ELF-1 (cell line): Measurements from ENCODE around the gene CHPF2.

Experiments used
- DNase-seq: peaks from one replicate; pipeline ENCODE4 v3.0.0-alpha.2; 2016; ENCODE audit warnings: low read depth, low spot score

CHPF2 gene

DNA sequence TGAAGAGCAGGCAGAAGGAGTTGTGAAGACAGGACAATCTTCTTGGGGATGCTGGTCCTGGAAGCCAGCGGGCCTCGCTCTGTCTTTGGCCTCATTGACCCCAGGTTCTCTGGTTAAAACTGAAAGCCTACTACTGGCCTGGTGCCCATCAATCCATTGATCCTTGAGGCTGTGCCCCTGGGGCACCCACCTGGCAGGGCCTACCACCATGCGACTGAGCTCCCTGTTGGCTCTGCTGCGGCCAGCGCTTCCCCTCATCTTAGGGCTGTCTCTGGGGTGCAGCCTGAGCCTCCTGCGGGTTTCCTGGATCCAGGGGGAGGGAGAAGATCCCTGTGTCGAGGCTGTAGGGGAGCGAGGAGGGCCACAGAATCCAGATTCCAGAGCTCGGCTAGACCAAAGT is 1.5 kb downstream of the CHPF2 start:
- no peak for DNase-seq

DNA sequence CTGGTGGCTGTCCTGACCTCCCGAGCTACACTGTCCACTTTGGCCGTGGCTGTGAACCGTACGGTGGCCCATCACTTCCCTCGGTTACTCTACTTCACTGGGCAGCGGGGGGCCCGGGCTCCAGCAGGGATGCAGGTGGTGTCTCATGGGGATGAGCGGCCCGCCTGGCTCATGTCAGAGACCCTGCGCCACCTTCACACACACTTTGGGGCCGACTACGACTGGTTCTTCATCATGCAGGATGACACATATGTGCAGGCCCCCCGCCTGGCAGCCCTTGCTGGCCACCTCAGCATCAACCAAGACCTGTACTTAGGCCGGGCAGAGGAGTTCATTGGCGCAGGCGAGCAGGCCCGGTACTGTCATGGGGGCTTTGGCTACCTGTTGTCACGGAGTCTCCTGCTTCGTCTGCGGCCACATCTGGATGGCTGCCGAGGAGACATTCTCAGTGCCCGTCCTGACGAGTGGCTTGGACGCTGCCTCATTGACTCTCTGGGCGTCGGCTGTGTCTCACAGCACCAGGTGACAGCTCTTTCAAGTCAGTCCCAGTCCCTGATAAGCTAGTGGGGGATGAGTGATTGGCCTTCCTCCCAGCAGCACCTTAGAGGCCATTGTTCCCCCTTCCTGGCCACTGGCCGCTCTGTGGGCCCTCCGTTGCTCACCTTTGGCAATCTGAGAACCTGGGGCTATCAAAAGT is 3.0 kb downstream of the CHPF2 start:
- DNase-seq = no peak

DNA sequence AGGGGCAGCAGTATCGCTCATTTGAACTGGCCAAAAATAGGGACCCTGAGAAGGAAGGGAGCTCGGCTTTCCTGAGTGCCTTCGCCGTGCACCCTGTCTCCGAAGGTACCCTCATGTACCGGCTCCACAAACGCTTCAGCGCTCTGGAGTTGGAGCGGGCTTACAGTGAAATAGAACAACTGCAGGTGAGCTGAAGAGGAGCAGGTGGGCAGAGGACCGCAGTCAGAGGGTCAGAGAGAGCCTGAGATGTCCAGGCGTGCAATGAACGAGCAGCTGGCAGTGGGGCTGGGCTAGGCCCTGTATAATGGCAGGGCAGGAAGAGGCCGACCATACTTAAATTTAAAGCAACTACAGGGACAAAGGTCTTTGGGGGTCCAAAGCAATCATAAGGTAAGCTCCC is 4.1 kb downstream of the CHPF2 start:
- no peak for DNase-seq

DNA sequence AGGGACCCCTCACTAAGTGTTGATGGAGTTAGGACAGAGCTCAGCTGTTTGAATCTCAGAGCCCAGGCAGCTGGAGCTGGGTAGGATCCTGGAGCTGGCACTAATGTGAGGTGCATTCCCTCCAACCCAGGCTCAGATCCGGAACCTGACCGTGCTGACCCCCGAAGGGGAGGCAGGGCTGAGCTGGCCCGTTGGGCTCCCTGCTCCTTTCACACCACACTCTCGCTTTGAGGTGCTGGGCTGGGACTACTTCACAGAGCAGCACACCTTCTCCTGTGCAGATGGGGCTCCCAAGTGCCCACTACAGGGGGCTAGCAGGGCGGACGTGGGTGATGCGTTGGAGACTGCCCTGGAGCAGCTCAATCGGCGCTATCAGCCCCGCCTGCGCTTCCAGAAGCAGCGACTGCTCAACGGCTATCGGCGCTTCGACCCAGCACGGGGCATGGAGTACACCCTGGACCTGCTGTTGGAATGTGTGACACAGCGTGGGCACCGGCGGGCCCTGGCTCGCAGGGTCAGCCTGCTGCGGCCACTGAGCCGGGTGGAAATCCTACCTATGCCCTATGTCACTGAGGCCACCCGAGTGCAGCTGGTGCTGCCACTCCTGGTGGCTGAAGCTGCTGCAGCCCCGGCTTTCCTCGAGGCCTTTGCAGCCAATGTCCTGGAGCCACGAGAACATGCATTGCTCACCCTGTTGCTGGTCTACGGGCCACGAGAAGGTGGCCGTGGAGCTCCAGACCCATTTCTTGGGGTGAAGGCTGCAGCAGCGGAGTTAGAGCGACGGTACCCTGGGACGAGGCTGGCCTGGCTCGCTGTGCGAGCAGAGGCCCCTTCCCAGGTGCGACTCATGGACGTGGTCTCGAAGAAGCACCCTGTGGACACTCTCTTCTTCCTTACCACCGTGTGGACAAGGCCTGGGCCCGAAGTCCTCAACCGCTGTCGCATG is 5.2 kb downstream of the CHPF2 start:
- DNase-seq = no peak

DNA sequence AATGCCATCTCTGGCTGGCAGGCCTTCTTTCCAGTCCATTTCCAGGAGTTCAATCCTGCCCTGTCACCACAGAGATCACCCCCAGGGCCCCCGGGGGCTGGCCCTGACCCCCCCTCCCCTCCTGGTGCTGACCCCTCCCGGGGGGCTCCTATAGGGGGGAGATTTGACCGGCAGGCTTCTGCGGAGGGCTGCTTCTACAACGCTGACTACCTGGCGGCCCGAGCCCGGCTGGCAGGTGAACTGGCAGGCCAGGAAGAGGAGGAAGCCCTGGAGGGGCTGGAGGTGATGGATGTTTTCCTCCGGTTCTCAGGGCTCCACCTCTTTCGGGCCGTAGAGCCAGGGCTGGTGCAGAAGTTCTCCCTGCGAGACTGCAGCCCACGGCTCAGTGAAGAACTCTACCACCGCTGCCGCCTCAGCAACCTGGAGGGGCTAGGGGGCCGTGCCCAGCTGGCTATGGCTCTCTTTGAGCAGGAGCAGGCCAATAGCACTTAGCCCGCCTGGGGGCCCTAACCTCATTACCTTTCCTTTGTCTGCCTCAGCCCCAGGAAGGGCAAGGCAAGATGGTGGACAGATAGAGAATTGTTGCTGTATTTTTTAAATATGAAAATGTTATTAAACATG is 6.0 kb downstream of the CHPF2 start:
- no peak for DNase-seq

DNA sequence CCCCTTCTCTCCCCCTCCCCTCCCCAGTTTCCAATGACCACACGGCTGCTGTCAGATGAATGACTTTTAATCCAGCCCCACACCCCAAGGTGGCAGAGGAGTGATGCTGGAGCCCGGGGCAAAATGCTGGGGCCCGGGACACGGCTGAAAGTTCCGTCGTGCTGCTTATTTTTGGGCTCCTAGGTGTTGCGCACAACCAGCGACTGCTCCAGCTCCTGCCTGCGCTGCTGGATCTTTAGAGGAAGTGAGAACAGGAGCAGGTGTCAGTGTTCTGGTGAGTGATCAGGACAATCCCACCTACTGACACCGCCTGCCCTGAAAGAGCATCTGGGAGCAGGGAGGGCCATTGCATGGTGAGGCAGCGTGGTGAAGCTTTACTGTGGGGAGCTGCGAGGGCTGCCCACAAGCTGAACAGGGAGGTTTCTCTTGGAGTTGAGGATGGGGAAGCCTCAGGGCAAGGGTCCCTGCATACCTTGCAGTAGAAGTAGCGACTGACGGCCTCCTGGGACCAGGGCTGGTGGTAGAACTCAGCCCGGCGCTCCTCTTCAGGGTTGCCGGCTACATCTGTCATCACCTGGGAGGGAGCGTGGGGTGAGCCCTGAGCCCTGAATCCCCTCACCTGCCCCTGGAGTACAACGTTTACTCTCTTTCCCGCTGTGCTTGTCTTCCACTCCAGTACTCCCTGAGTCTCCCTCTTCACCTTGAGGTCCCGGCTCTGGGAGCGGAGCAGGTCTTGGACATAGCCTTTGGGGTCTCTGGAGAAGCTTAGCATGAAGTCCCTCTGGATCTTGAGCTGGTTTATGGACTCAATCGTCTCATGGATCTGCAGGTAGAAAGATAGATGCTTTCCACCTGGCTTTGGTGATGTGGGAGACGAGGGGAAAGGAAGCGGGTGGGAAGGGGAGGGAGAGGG is 6.9 kb downstream of the CHPF2 start:
- no peak for DNase-seq

DNA sequence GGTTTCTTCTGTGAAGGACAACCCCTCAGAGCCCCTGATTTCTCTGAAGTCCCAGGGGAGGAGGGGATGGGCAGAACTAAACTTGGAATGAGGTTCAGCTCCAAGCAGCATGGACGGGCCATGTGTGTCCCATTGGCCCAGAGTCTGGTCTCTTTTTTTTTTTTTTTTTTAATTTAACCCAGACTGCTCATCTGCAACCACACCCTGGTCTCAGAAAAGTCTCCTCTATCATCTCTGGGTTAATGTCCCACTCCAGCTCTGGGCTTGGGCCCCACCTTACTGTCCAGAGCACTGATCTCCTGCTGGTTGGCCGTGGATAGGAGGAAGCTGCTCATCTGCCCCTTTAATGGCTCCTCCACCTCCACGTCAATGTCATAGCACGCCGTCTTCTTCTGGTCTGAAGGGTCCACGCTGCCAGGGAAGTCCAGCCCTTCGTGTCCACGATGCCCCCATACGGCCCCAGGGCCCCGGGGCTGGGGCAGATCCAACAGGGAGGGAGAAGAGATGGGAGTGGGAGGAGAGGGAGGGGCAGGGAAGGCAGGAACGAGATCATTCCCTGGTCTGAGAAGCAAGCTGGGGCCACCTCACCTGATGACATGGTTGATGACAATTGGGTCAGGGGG is 7.7 kb downstream of the CHPF2 start:
- DNase-seq = no peak

DNA sequence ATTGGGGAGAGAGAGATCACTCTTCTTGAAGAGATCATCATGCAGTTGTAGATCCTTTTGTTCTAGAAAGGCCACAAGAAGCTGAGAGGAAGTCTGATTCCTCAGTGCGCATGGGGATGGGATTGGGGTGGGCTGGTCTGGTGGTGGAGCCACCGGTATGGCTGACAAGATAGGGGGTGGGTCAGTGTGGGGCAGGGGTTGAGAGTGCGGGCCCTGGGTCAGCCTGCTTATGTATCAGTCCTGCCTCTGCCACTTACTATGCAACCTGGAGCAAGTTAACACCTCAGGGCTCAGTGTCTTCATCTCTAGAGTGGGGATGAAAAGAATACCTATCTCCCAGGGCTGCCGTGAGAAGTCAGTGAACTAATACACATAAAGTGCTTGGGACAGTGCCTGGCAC is 8.3 kb downstream of the CHPF2 start:
- DNase-seq = no peak

DNA sequence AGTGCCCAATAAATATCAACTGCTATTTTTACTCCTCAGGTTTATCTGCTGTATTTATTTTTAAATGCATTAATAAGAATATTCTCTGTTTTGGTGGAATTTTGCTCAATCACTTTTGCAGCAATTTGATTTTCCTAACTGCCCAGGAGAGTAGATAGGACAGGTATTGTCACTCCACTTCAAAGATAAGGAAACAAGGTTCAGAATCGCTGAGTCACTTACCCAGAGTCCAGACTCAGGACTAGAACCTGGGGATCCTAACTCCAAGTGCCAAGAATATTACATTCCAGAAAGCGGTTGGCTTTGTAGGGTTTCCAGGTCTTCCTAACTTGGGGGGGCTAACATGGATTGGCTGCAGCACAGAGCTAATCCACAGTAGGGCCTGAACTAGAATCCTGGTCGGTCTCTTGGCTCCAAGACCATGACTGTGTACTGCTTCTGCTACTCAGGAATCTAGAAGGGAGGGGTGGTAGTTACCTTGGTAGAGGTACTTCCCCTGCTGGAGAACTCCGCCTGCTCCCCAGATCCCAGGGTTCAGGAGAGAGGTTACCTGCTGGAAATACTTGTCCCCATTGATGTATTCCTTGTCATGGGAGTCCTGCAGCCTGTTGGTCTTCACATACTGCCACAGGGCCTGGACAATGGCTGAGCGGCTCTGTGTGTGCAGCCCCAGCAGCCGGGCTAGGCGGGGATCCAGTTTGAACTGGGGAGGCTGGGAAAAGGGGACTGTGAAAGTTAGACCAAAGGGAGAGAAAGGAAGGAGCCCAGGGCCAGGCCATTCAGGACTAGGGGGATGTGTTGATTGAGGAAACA is 8.9 kb downstream of the CHPF2 start:
- DNase-seq = no peak

DNA sequence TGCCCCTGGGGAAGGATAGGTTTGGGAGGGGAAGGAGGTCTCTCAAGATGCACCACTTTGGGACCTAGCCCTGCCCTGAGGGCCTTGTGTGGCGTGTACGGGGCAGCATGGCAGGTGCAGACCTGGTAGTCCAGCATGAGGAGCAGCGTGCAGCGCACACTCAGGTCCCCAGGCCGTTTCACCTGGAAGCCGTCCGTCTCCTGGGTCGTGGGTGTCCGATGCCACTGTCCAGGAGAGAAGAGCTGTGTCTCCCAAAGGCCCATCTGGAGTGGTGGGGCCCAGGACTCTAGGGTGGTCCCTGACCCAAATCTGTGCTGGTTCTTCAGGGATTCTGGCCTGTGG is 9.4 kb downstream of the CHPF2 start:
- no peak for DNase-seq

DNA sequence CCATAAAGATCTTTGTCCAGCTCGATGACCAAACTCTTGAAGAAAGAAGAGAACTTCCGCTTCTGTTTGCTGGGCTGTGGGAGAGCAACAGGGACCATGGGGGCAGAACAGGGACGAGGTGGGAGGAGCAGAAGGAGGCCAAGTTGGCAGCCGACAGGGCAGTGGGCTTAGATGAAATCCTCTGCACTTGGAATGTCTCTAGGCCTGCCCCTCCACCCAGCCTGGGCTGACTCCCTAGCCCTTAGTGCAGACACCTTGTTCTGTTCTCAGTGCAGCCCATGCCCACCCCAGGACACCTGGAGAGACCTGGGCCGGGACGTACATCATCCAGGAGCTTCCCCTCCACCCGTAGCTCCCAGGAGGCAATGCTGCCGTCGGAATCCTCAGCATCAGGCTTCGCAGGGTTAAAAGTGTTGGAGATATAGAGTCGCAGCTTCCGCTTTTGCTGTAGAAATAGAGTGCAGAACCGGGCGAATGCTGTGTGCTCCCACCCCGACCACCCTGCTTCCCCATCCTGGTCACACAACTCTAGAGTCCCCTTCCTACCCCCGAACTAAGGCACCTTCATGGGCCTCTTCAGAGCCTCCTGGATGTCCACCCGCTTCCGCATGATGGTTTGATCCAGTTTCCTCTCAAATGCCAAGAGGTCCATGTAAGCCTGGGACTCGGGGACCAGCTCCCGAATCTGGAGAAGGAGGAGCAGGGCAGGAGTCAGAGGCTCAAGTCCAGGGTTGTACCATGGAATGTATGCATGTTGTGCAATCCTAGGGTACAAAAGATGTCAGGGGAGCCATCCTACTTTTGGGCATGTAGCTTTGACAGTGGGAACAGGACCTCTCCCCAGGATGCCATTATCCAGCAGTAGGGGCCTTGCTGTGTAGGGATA is 10.1 kb downstream of the CHPF2 start:
- no peak for DNase-seq

DNA sequence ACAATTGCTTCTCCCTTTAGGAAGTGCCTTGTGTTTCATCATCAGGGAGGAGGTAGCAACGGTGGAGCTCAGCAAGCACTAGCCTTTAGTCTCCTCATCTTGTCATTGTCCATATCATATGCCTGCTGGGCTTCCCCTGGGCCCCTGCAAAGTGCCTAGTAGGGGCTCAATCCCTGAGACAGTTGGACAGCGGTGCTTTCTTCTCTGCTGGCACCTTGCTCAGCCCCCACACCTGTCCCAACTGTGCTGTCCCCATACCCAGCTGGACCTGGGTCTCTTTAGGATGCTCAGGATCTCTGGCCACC is 10.7 kb downstream of the CHPF2 start:
- DNase-seq = no peak

DNA sequence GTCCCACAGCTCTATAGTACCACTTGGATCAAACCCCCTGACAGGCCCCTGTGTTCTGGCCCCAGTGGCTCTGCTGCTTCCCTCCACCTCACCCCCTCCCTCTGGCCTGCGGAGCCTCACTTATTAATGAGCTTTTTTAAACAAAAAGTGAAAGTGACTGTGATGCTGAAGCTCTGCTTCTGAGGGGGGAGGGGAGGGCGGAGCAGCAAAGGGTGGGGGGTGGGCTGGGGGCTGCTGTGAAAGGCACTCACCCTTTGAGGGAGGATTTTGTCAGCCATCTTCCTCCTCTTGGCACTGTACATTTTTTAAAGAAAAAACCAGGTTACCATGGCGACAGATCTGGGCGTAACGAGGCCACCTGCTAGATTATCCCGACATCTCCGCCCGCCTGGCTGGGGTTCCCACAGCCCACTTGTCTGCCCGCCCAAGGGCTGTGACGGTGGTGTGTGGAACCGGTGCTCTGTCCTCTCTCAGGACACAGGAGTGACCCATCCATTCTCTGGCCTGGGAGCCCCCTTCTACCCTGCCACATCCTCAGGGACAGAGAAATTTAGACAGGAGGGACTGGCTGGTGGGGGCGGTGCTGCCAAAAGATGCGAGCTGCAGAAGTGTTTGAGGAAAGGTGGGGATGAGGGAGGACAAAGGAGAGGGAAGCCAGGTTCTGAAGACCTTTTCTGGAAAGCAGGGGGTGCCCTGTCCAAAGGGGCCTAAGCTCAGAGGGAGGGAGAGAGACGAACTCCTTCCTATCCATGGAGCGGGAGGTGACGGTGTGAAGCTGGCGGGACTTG is 11.3 kb downstream of the CHPF2 start:
- no peak for DNase-seq

DNA sequence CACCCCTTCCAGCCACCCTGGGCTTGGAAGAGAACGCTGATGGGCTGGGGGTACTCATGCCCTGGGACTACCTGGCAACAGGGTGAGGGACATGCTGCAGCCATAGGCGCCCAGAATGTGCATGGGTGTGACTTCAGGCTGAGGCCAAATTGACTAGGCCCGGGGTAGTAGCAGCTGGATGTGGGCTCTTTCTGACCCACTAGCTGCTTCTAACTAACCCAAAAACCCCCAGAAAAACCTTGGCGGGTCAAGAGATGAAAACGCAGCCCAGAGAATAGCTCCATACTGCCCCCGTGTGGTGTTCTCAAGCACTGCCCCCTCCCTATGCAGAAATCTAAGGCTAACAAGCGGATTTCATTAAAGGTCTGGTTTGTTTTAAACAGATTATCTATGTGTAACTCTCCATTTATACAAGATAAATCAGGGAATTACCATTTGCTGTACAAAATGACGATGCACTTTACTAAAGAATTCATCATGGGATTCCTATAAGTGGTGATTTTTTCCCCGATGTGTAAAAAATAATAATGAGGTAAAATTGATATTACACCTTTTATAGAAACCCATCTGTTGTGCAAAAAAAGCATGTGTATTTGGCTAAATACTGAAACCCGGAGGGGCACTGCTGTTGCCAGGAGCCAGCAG is 12.0 kb downstream of the CHPF2 start:
- peak; percentile 72 for DNase-seq

DNA sequence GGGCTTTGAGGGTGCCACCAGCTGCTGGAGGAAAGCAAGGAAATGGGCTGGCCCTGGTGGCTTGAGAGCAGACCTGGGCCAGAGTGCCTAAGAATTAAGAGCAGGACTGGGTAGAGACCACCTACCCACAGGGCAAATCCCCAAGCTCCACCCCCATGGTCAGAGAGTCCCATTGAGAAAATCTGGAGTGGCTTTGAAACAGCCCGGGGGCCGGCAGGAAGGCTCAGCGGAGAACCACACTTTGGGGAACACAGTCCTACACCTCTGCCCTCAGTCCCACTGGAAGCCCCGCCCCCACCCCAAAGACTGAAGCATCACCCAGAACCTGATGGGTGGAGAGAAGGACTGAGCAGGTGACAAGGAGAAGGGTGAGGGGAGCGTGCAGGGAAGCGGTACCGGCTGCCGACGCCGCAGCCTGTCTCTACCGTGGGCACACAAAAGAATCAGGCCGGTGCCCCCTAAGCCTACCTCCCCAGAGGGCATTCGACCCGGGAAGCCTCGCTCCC is 12.6 kb downstream of the CHPF2 start:
- DNase-seq = no peak

DNA sequence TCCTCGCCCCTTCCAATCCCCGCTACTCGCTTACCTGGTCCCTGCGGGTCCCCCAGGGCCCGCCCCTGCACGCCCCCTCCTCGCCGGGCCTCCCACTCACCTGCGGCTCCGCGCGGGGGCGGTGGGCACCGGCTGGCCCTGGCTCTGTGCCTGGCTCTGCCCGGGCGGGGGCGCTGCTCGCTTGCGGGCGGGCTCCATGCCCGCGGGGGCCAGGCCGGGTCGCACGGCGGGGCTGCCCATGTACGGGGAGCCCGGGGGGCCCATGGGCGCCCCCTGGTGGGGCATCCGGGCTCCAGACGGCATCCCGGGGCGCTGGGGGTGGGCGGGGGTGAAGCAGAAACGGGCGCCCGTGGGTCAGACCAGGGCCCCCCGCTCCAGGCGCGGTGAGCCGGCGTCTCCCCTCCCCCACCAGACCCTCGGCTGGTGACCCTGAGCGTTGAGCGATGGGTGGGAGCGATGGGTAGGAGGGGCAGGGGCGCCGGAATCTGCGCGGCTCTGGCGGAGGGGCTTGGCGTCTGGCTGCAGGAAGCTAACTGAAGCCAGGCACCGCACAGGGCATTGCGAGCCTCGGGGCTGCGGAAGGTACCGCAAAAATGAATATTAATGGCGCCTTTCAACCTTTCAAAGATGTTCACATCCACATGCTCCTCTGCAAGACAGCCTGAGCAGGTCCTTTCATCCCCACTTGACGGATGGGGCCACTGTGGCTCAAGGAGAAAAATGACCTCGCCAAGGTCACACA is 13.2 kb downstream of the CHPF2 start:
- no peak for DNase-seq

DNA sequence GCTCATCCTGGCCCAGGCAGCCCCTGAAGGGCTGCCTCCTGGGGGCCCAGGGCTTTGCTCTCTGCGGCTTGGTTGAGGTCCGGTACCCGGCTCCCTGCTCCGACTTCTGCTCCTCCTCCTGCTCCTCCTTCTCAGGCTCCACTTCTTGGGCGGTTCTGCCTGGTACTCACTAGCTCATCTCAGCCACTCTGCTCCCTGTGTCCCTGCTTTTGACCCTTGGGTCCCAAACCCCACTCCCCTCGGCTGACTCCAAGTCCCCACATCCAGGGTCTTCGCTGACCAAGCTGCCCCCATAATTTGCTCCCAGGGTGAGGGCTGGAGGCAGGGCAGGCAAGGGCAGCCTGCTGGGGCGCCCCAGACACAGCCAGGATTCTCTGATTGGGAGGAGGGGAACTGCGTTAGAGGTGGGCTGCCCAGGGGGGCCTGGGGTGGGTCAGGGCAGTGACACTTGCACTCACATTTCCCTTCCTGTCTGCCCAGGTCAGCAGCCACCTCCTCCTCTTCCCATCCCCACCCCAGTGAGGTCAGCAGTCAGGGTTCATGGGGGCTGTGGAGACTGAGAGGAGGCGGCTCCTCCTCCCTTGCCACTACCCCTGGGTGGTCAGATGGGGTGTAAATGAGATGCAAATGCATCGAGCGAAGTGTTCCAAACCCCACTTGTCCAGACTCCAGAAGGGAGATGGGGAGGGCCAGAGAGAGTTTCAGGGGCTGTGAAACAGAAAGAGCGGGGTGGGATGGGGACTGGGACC is 14.0 kb downstream of the CHPF2 start:
- DNase-seq = no peak
